Immature natural killer cell (primary cell): ENCODE data around the gene GPR18. TPM values are rescaled to one million over a fixed set of nuclear protein-coding genes. Genes with fewer than 3 reads are reported as not detected.
"Not testable (repeated sequence)": the region's sequence is repeated elsewhere in the genome, so short reads cannot be mapped to it uniquely, and the experiment has no call there.

Experiments used
- DNase-seq, 3 donors: peaks; one replicate each; pipeline ENCODE4 v3.0.0; 2022; ENCODE audit warnings: mixed read lengths in 1 of 3
- H3K27ac Mint-ChIP-seq, 6 donors: one replicate each; pipeline ENCODE4 v1.8.0; 2020; ENCODE audit warnings: mixed read lengths in 6 of 6, mild to moderate bottlenecking in 5 of 6, inconsistent platforms in 4 of 6, moderate library complexity in 3 of 6
- H3K27me3 Mint-ChIP-seq, 3 donors: one replicate each; pipeline ENCODE4 v1.8.0; 2020 to 2021; ENCODE audit warnings: low read depth in 3 of 3, mild to moderate bottlenecking in 3 of 3, mixed read lengths in 3 of 3, moderate library complexity in 3 of 3, inconsistent platforms in 1 of 3
- H3K36me3 Mint-ChIP-seq, 3 donors: one replicate each; pipeline ENCODE4 v1.8.0; 2020; ENCODE audit warnings: mixed read lengths in 3 of 3, inconsistent platforms in 2 of 3, mild to moderate bottlenecking in 2 of 3
- H3K4me1 Mint-ChIP-seq, 2 donors: one replicate each; pipeline ENCODE4 v1.8.0; 2020; ENCODE audit warnings: inconsistent platforms in 2 of 2, mild to moderate bottlenecking in 2 of 2, mixed read lengths in 2 of 2, moderate library complexity in 1 of 2
- H3K4me3 Mint-ChIP-seq, 5 donors: one replicate each; pipeline ENCODE4 v1.8.0; 2020; ENCODE audit warnings: mild to moderate bottlenecking in 5 of 5, mixed read lengths in 5 of 5, inconsistent platforms in 3 of 5, moderate library complexity in 3 of 5
- H3K9me3 Mint-ChIP-seq, 6 donors: one replicate each; pipeline ENCODE4 v1.8.0; 2020; ENCODE audit warnings: mild to moderate bottlenecking in 6 of 6, mixed read lengths in 6 of 6, inconsistent platforms in 4 of 6, moderate library complexity in 3 of 6
- polyA plus RNA-seq, 3 donors: library from polyadenylated mRNA; unstranded; fragments of 300-500 nt; fragmentation: Illumina TruSeq; gene quantifications; one replicate each; pipeline ENCODE4 v1.2.3, GENCODE V29; 2021

GPR18 gene
- polyA plus RNA-seq, 3 donors from 2014 or later: 10.1 to 30.0 (median 21.1) TPM

DNA sequence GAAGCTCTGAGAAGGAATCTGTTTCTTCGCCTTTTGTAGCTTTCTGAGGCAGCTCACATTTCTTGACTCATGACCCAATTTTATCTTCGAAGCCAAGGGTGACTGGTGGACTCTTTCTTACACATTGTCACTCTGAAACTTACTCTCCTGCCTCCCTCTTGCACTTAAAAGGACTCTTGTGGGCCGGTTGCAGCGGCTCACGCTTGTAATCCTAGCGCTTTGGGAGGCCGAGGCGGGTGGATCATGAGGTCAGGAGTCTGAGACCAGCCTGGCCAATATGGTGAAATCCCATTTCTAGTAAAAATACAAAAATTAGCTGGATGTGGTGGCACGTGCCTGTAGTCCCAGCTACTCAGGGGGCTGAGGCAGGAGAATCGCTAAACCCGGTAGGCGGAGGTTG lies 27.6 kb downstream of the GPR18 start:
- Mint-ChIP-seq H3K4me1 (peaks cover 68 to 81% of the 10 kb centered on the region in 2 donors), H3K27ac (peak overlapping the region in 5 of 6 donors; percentile 7 to 89 (median 63)), H3K4me3 (peak overlapping the region in 2 of 5 donors; percentile 5 to 48)
- H3K9me3 Mint-ChIP-seq, H3K36me3 Mint-ChIP-seq, DNase-seq, H3K27me3 Mint-ChIP-seq: not testable (repeated sequence)

GRCh38 chr13:99228737-99229691 lies 29.2 kb downstream of the GPR18 start:
- H3K27me3 Mint-ChIP-seq: peaks cover 0 to 4% (median 3%) of the 10 kb centered on the region in 3 donors
- DNase-seq: peak; percentile 44 to 55 (median 53)
- no peaks in the 10 kb centered on the region for H3K36me3 Mint-ChIP-seq
- no peaks in the 10 kb centered on the region for H3K9me3 Mint-ChIP-seq
- H3K4me1 Mint-ChIP-seq: peaks cover 75 to 83% of the 10 kb centered on the region in 2 donors
- peak overlapping the region; percentile 74 to 83 (median 80) for H3K4me3 Mint-ChIP-seq
- H3K27ac Mint-ChIP-seq: peak overlapping the region; percentile 84 to 94 (median 88)

- H3K4me1 Mint-ChIP-seq: peaks cover 81 to 87% of the 10 kb centered on the region in 2 donors
- peaks cover 0 to 4% (median 3%) of the 10 kb centered on the region in 3 donors for H3K27me3 Mint-ChIP-seq
- H3K27ac Mint-ChIP-seq: peak overlapping the region; percentile 84 to 94 (median 88)
- peak overlapping the region; percentile 74 to 83 (median 80) for H3K4me3 Mint-ChIP-seq
- no peaks in the 10 kb centered on the region for H3K9me3 Mint-ChIP-seq
- no peak for DNase-seq
- no peaks in the 10 kb centered on the region for H3K36me3 Mint-ChIP-seq
Measured at GRCh38 chr13:99227909-99228688, 30.1 kb downstream of the GPR18 start.

DNA sequence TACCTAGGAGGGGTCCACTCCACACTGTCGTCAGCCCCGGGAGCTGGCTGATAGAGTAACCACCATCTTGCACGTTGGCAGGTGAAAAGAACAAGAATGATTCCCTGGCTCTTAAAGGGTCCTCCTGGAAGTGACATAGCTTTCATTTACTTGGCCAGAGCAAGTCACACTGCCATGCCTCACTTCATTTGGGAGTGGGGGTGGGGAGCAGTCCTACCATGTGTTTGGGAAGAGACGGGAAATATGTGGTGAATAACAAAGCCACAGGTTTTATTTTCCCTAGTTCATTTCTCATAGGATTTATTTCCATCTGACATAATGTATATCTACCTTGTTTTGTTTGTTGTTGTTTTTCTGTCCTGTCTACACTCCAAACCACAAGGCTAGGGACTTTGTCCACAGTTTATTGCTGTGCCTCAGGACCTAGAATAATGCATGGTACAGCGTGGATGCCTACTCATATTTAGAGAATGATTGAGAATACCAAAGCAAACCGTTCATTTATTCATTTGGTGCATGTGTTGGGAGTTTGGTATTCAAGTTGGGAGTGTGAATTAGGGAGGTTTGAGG lies 30.8 kb downstream of the GPR18 start:
- H3K4me1 Mint-ChIP-seq: peaks cover 88 to 93% of the 10 kb centered on the region in 2 donors
- H3K27me3 Mint-ChIP-seq: peaks cover 0 to 4% (median 3%) of the 10 kb centered on the region in 3 donors
- peak overlapping the region; percentile 26 to 93 (median 79) for H3K27ac Mint-ChIP-seq

DNA sequence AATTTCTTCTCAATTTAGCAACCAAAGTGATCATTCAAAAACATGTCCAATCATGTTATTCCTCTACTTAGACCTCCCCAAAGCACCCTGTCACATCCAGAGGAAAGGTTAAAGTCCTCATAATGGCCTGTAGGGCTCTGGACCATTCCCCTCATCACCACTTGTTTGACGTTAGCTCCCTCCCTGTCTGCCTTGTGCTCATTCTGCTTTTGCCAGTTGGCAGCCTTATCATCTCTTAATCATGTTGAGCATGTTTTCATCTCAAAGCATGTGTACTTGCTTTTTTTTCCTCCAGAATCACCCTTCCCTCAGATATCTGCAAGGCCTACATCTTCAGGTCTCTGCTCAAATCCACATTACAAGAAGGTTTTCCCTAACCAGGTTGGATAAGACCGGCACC lies 31.7 kb downstream of the GPR18 start:
- Mint-ChIP-seq H3K27me3 (peaks cover 0 to 4% (median 0%) of the 10 kb centered on the region in 3 donors), H3K27ac (peak overlapping the region in 5 of 6 donors; percentile 17 to 75 (median 46)), H3K4me1 (peaks cover 90 to 95% of the 10 kb centered on the region in 2 donors), H3K36me3 (no peaks in the 10 kb centered on the region), H3K9me3 (no peaks in the 10 kb centered on the region), H3K4me3 (peak overlapping the region in 1 of 5 donors; percentile 14)
- DNase-seq: no peak

More for the DNA sequence above, 30.8 kb downstream of the GPR18 start:
- Mint-ChIP-seq H3K4me3 (peak overlapping the region; percentile 49 to 79 (median 72)), H3K9me3 (no peaks in the 10 kb centered on the region), H3K36me3 (no peaks in the 10 kb centered on the region)
- DNase-seq: no peak

DNA sequence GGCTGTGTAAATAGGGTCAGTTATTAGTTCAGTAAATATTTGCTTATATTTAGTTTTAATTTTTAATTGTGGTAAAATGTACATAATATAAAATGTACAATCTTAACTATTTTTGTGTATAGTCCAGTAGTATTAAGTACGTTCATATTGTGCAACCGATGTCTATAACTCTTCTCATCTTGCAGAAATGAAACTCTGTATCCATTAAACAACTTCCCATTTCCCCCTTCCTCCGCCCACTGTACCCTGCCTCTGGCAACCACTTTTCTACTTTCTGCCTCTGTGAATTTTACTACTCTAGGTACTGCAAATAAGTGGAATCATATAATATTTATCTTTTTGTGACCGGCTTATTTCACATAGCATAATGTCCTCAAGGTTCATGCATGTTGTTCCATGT lies 33.1 kb downstream of the GPR18 start:
- Mint-ChIP-seq H3K4me3 (peak overlapping the region in 1 of 5 donors; percentile 1), H3K9me3 (no peaks in the 10 kb centered on the region), H3K27ac (peak overlapping the region; percentile 46 to 75 (median 64)), H3K36me3 (no peaks in the 10 kb centered on the region), H3K27me3 (peaks cover 0 to 4% (median 0%) of the 10 kb centered on the region in 3 donors), H3K4me1 (peaks cover 95 to 98% of the 10 kb centered on the region in 2 donors)
- no peak for DNase-seq

GRCh38 chr13:99224021-99224420 lies 34.2 kb downstream of the GPR18 start:
- DNase-seq: no peak
- Mint-ChIP-seq H3K4me3 (peak overlapping the region; percentile 56 to 68 (median 67)), H3K36me3 (no peaks in the 10 kb centered on the region), H3K4me1 (peaks cover 94 to 98% of the 10 kb centered on the region in 2 donors), H3K27ac (peak overlapping the region; percentile 76 to 93 (median 86)), H3K9me3 (no peaks in the 10 kb centered on the region), H3K27me3 (peaks cover 0 to 3% (median 2%) of the 10 kb centered on the region in 3 donors)

DNA sequence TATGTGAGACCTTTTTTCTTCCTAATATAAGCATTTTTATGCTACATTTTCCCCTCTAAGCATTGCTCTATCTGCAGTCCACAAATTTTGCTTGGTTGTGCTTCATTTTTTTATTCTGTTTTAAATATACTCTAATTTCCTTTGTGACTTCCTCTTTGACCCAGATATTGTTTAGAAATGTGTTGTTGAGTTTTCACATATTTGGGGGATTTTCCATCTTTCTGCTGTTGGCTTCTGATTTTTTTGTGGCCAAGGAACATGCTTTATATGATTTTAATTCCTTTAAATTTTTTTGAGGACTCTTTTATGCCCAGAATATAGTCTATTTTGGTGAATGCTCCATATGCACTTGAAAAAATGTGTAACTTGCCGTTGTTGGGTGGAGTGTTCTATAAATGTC lies 34.6 kb downstream of the GPR18 start:
- Mint-ChIP-seq H3K4me3 (peak overlapping the region; percentile 56 to 68 (median 67)), H3K4me1 (peaks cover 94 to 98% of the 10 kb centered on the region in 2 donors), H3K9me3 (no peaks in the 10 kb centered on the region), H3K27ac (peak overlapping the region; percentile 76 to 93 (median 86)), H3K36me3 (no peaks in the 10 kb centered on the region), H3K27me3 (peaks cover 0 to 5% (median 3%) of the 10 kb centered on the region in 3 donors)
- DNase-seq: no peak

DNA sequence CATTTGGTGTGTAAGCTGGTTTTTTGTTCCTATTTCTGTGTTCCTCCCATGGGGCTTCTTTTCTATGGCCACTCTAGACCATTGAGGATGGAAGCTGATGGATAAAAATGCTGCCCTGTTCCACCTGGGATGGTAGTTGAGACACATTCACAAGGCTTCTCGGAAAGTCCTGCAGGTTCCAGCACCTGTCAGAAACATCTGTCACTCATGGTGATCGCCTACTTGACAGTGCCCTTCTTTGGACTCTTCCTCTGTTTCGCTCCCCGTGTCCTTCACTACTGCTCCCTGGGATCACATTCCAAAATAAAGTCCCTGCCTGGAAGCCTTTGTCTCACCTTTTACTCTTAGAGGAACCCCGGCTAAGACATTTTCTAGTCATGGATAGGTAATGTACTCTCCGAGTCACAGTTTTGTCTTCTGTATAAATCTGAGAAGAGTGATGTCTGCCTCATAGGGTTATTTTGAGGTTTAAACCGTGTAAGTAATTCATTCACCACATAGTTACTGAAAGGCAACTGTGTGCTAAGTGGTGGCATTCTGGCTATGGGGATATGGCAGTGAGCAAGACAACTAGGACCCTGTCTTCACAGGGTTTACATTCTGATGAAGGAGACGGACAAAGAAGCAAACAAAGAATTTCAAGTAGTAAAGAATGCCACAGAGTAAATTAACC lies 36.5 kb downstream of the GPR18 start:
- Mint-ChIP-seq H3K36me3 (no peaks in the 10 kb centered on the region), H3K9me3 (no peaks in the 10 kb centered on the region), H3K4me3 (peak overlapping the region; percentile 23 to 68 (median 59)), H3K4me1 (peaks cover 94 to 100% of the 10 kb centered on the region in 2 donors), H3K27me3 (peaks cover 0 to 6% (median 3%) of the 10 kb centered on the region in 3 donors), H3K27ac (peak overlapping the region; percentile 79 to 93 (median 86))
- no peak for DNase-seq

DNA sequence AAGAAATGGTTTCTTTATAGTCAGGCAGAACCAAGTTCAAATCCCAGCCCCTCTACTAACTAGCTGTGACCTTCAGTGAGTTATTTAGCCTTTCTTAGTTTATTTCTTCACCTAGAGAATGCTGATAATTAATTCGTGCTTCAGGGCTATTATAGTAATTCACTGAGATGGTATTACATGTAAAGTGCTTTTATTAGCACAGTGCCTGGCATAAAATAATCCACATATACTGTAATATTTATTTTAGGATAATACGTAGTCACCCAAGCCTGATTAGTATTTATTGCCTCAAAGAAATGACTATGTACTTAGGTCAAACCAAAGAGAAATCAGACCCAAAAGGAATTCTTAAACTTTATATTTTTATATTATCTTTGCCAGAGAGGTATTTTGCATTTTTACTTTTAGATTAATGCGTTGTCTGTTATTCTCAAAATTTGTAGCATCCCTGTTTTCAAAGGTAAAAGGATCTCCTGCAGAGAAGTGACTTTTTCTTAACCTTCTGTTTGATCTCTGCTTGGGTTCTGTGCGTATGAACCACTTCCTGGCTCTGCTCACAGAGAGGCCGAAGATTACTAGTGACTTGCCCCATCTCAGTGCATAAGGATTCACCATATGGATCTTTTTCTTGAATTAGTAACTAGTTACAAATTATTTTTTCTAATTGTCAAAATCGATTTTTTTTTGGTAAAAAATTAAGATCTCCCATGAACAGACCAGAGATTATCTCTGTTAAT lies 37.8 kb downstream of the GPR18 start:
- Mint-ChIP-seq H3K4me3 (peak overlapping the region; percentile 65 to 81 (median 76)), H3K36me3 (no peaks in the 10 kb centered on the region), H3K9me3 (no peaks in the 10 kb centered on the region), H3K27me3 (peaks cover 0 to 7% (median 6%) of the 10 kb centered on the region in 3 donors), H3K4me1 (peaks cover 93 to 100% of the 10 kb centered on the region in 2 donors), H3K27ac (peak overlapping the region; percentile 85 to 94 (median 90))
- DNase-seq: peak in 2 of 3 donors; percentile 38 to 47

- peak; percentile 83 to 84 (median 83) for DNase-seq
- peaks cover 94 to 100% of the 10 kb centered on the region in 2 donors for H3K4me1 Mint-ChIP-seq
- H3K4me3 Mint-ChIP-seq: peak overlapping the region; percentile 69 to 87 (median 83)
- H3K27ac Mint-ChIP-seq: peak overlapping the region; percentile 93 to 96 (median 94)
- H3K36me3 Mint-ChIP-seq: peaks cover 0 to 3% (median 3%) of the 10 kb centered on the region in 3 donors
- H3K27me3 Mint-ChIP-seq: peaks cover 0 to 7% (median 6%) of the 10 kb centered on the region in 3 donors
- H3K9me3 Mint-ChIP-seq: no peaks in the 10 kb centered on the region
Measured at GRCh38 chr13:99218969-99219368, 39.2 kb downstream of the GPR18 start.

DNA sequence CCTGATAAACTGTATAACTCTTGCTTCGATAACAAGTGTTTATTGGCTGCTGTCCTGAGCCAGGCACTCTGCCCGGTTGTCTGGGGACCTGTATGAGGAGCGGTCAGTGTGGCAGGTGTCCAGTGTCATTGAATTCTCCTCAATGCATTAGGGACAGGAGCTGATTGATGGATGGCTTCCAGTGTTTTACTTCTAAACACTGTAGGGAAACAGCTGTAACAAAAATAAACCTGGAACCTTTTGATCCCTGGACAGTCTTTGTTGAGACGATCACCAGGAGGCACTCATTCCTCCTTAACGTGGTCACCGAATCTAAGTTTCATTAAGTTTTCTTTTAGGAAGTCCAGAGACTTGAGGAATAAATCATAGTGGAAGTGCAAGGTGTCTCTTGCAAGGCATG lies 39.6 kb downstream of the GPR18 start:
- peaks cover 0 to 7% (median 6%) of the 10 kb centered on the region in 3 donors for H3K27me3 Mint-ChIP-seq
- H3K4me3 Mint-ChIP-seq: peak overlapping the region; percentile 69 to 87 (median 83)
- no peaks in the 10 kb centered on the region for H3K9me3 Mint-ChIP-seq
- H3K36me3 Mint-ChIP-seq: peaks cover 0 to 3% (median 3%) of the 10 kb centered on the region in 3 donors
- H3K4me1 Mint-ChIP-seq: peaks cover 91 to 97% of the 10 kb centered on the region in 2 donors
- no peak for DNase-seq
- peak overlapping the region; percentile 93 to 96 (median 94) for H3K27ac Mint-ChIP-seq
